Keratinocyte (primary cell): ENCODE results near the gene PIBF1.

Experiments used
- CTCF ChIP-seq, 3 experiments: IDR thresholded peaks in 1 of 3; conservative IDR thresholded peaks in 1 of 3; optimal IDR thresholded peaks in 1 of 3; 2 replicates in 2 of 3; 3 replicates in 1 of 3; pipeline versions ENCODE3 to v1.5.1; 2011; ENCODE audit warnings: low read length in 3 of 3, mild to moderate bottlenecking in 3 of 3, moderate library complexity in 2 of 3, control low read depth in 1 of 3, inconsistent platforms in 1 of 3; ENCODE audit not compliant: insufficient read depth in 2 of 3; ENCODE audit errors: extremely low read depth in 1 of 3
- EZH2 ChIP-seq: IDR thresholded peaks from one replicate; pipeline ENCODE4 v1.6.1; 2012; ENCODE audit warnings: inconsistent platforms, mild to moderate bottlenecking, low read length, moderate library complexity

GRCh38 chr13:72889495-72889894, 107.6 kb downstream of the PIBF1 start:
- TF ChIP-seq CTCF (optimal IDR thresholded peaks at IDR 0.05 in 1 of 3, IDR thresholded peaks at IDR 0.05 in 1 of 3, conservative IDR thresholded peaks at IDR 0.05 in 1 of 3; ENCODE audit: extremely low read depth in 1 of 3, insufficient read depth in 2 of 3, low read length in 3 of 3) (no peak), EZH2 (no peak)
